HG03558 (cell line): ENCODE data around the gene ACTR8.

Source experiments
- ATAC-seq: cut with Tn5 transposase; IDR thresholded peaks from one replicate; pipeline ENCODE4 v1.9.1; 2021; ENCODE audit warnings: moderate number of reproducible peaks; ENCODE audit not compliant: unreplicated experiment; ENCODE audit errors: extremely low read depth

The ACTR8 gene

DNA sequence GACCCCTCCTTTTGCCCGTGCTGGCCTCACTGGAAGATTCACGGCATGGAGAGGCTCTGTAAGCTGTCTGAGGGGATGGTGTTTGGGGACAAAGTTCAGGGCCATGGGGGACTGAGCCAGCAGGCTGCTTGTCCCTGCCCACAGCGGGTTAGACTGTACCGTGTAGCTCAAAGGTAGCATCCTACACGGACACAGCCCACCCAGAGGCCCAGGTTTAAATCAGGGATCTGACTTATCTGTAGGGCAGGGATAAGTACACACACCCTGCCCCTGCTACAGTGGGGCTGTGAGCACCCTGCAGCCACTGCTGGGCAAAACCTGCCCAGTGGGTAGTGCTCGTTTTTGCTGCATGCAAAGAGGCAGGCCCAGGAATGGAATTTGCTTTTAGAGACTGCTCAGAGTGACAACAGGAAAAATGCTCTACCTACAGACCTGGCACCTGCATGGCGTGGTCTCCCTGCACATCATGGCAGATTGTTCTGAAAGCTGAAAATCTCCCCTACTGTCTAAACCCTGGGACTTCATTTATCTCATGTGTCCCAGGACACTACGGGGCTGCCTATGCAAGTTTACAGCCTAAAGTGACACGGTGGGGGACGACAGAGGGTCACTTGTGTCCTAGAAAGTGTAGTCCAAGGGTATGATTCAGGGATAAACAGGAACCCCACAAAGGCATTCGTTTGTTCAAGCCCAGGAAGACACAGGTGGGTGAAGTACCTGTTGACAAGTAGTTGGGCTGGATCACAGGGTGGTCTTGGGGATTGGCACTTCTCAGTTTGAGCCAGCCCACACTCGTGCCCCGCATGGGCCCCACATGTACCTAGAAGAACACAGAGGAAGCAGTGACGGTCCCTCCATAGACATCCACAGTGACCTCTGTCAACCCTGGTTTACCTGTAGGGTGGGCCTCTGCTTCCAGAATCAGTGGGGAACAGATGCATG lies 63.5 kb downstream of the ACTR8 start:
- no peak for ATAC-seq

DNA sequence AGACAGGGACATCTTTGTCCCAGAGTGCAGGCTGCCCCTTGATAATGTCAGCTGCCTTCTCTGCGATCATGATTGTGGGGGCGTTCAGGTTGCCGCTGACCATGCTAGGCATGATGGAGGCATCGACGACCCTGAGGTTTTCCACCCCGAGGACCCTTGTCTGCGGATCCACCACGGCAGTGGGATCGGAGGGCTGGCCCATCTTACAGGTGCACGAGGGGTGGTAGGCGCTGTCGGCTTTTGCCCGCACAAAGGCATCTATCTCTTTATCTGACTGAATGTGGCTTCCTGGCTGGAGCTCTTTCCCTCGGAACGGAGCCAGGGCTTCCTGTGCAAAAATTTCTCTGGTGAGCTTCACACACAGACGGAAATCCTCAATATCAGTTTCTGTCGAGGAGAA lies 64.1 kb downstream of the ACTR8 start:
- no peak for ATAC-seq

DNA sequence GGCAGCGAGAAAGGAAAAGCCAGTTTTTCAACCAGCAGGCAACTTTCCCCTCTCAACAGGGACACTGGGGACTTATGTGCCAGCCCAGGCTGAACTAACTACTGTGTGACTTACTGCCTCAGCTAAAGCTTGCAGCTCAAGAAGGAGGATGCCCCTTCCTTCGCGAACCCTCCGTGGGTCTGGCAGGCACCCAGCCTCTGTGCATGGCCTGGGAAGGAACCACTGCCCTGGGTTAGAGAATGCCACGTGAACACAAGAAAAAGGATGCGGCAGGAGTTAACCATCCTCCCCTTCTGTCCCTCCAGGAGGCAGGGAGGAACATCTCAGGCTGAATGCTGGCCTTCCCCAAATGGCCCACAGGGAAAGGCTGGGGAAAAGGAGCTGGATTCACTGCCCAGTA lies 64.7 kb downstream of the ACTR8 start:
- ATAC-seq = no peak
